Fibroblast of gingiva (primary cell): Measurements from ENCODE around the gene SLC49A3.
"Not testable (repeated sequence)": the region's sequence is repeated elsewhere in the genome, so short reads cannot be mapped to it uniquely, and the experiment has no call there.

Source experiments
- DNase-seq: peaks from one replicate; pipeline ENCODE4 v3.0.0-alpha.2; 2011; ENCODE audit warnings: low read depth

The SLC49A3 gene

DNA sequence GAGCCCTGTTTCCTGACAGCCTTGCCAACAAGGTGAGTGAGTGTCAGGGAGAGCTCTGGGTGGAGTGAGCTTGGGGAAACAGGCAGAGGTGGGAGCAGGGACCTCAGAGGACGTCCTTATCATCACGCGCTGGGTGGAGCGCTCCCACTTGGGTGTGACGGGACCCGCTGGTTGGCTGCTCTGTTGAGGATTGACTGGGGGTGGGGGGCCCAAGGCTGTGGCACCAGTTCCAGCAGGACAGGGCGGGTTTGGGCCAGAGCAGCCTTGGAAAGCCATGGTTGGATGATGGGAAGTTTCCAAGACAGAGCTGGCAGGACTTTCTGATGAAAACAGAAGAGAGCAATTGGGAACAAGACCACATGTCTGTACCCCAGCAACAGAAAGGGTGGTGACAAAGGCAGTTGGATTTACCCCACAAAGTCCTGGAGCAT lies 13.7 kb upstream of the SLC49A3 start:
- no peak for DNase-seq

DNA sequence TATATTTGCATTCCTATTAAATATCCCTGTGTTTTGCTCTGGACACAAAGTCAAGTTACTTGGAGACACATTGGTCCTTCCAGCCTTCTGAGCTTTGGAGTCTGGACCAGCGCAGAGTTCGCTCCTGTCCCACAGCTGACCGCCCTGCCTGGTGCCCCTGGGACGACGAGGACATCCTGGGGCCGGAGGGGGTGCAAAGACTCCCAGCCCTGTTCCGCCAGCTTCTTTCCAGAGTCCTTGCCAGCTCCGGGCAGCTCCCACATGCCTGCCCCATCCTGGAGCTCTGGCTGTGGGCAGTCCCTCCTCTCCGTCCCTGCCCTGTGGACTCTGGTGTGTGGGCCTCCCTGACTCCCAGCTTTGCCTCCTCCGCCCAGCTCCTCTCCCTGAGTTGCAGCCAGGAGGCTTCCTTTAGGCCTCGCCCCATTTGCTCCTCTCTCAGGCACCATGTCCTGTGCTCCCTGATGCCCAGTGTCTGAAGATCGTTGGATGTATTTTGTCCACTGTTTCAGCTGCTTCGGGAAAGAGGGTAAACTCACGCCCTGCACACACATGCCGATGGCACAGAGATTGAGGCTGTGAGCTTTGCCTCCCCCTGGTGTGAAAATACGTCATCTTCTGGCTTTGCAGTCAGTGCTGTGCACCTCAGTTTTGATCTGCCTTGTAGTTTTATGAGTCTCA lies 11.8 kb upstream of the SLC49A3 start:
- no peak for DNase-seq

DNA sequence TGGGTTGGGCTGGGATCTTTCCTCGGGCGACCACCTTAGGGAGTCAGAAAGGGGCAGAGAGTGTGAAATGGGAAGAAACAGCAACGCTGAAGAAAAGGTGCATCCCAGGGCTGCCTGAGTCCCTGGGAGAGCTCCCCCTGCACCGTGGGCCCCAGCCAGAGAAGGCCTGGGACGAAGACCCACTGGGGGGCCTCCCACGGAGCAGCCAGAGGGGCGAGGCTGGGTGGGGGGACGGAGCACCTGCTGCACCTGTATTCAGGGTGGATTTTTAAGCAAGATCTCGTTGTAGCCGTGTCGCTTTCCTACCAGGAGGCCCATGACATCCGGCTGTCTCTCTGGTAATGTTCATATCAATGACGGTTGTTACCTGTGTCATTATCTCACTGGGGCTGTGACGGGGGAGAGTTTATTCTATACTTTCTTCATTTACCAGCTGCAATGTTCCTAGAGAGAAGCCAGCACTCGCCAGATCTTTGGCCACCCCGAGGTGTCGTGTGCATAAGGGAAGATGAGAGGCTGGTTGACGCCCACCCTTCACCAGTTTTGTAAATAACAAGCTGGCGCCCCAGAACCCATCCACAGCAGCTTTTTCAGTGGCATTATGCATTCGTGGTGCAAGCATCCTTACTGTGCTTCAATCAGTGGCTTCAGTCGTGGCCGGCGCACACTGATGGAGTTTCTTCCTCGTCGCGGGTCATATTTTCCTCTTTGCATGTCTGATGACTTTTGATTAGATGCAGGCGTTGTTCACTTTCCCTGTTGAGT lies 11.0 kb upstream of the SLC49A3 start:
- DNase-seq, result no peak

DNA sequence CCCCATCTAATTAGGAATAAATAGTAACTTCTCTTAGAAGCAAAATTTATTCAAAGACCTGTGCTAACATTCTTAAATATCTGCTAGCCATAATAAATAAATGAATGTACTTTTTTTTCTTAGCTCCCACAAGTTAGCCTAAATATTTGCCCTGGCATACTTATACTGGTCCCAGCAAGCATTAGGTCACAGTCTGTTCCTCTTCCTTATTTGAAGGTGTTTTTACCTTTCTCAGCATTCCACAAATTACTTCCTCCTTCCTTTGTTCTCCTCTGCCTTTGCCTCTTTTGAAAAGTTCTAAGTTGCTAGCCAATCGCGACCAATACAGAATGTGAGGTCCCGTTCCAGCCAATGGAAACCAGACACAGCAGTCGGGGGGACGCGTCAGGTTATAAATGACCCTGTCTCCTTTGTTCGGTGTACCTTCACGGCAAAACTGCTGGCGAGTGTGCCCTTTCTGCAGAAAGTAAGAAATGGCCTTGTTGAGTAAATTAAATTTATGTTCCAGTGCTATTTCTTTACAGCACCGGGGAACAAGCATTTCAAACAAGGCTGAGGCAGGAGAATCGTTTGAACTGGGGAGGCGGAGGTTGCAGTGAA lies 5.5 kb upstream of the SLC49A3 start:
- DNase-seq, result not testable (repeated sequence)

DNA sequence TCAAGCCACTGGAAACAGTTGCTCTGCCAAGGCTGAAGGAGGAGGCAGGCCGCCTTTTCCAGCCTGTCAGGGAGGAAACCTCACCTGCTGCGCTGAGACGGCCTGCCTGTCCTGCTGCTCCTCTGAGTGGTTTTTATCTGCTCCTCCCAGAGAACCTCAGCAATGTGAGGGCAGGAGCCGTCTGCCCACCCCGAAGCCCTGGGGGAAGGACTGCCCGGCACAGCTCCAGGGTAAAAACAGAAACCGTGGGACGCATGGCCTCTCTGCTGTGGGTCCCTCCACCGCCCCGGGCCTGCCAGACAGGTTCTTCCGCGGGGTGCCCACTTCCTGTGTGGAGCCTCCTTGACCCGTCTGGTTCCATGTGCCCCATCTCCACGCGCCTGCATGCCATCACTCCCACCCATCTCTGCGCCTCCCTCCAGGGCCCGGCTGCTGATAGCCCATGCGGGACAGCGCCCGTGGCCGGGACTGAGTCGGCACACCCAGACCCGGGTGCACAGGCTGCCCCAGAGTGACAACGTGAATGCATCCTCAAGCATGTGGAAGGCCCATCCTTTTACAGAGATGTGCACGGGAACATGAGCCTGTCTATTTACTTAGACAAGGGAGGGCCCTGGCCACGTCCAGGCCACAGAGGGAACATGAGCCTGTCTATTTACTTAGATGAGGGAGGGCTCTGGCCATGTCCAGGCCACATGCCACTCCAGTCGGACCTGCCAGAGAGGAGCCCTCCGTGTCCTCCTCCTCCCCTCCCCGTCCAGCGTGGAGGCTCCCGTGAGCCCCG lies 4.0 kb upstream of the SLC49A3 start:
- DNase-seq, result no peak

DNA sequence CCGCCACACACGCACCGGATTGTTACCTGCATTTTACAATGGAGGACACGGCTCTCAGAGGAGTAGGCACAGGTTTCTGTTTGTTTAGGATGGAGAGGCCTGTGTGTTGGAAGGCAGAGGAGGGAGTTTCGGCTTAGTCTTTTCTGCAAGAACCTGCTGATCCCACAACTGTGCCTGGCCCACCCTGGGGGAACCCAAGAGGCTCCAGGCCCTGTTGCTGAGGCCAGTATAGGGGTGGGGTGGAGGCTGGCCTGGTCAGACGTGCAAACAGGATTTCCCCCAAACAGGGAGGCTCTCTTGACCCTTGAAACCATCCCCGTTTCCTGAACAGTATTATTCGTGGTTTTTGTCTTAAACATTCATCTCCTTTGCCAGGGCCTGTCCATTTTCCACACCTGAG lies 772 bp upstream of the SLC49A3 start:
- DNase-seq, result no peak

DNA sequence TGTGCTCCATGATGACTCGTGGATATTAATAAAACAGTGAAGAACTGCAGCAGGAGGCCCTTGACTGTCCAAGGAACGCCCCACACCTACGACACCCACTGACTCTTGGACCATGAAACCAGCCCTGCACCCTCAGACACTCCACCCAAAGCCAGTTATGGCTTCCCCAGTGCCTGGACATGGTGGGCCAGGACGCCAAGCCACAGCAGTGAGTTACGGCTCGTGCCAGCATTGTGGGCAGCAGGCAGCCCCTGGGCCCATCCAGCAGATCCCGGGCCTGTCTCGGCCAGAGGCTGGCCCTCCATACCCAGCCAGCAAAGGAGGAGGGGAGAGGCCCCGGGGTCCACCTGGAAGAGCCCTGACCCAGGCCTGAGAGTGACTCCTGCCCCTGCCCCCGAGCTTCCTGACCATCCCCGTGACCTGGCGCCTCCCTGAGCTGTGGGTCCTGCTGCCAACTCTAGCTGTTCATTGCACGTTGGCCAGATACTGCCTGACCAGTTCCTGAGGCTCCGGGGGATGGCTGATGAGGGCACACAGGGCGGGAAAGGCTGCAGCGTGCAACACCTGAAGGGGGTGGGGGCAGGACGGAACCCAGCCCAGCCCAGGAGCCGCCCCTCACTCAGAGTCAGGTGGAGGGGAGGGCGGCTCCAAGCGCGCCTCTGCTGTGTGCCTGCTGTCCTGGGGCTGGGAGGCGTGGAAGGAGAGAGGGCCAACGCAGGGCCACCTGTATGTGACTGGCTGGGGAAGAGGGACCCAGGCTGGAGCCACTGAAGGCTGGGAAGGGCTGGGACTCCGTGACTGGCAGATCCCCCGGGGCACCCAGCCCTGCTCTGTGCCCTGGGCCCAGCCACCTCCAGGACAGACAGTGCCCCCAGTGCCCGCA lies 739 bp downstream of the SLC49A3 start:
- DNase-seq, result no peak

DNA sequence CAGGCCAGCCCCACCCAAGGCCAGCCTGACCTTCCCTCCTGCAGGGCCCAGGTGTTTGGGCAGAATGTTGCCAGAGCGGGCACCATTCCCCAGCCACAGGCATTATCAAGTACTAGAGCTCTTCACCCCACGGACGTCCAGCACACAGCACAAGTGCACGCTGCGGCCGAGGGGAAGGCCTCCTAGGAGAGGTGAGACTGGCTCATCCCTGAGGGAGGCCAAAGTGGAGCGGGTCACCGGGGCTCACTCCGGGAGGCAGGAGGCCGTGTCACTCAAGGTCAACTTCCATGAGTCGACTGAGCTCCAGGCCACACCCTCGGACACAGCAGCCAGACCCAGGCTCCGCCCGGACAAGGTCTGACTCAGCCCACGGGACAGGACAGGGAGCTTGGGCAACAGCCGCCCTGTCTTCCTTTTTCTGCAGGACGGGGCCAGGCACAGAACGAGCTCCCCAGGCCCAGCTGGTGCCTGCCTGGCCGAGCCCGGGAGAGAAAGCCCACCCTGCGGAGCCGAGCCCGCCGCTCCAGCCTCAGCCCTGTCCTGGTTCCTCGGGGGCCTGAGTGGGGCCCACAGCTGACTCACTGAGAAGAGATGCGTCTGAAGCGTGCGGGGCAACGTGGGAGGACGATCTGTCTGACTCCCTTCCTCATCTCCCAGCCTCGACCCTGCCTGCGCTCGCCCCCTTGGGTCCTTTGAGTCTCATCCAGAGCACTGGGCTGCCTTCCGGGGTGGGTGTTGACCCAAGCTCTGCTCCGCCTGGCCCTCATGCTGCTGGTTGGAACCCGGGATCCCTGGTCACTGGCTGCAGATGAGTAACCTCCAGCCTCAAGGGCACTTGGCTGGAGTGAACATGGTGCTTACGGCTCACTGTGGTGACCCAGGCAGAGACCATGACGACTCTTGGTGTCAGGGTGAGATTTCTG lies 1.6 kb downstream of the SLC49A3 start:
- DNase-seq, result peak; percentile 87

DNA sequence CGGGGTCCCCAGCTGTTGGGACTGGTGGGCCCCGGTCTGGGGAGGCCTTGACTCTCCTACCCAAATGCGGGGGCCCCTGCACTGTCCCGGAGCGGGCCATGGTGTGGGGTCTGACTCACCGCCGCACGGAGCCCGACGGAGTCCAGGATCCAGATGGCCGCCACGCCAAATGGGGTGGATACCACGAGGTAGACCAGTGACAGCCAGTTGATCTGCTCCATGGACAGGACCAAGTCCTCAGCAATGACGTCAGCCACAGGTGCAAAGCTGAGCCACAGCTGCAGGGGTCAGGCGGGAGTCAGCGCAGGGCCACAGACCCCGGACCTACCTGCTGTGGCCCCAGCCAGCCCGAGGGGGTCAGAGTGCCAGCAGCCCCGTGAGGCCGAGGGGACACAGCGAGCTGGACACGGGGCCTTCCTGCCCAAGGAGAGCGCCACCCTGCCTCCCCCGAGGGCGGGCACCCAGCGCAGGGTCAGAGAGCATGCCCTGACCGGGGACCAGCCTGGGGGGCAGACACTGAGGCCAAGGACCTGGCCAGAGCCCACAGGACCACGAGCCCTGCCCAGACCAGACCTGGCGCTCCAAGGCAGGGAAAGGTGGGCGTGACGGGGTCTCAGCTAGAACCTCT lies 2.4 kb downstream of the SLC49A3 start:
- no peak for DNase-seq

DNA sequence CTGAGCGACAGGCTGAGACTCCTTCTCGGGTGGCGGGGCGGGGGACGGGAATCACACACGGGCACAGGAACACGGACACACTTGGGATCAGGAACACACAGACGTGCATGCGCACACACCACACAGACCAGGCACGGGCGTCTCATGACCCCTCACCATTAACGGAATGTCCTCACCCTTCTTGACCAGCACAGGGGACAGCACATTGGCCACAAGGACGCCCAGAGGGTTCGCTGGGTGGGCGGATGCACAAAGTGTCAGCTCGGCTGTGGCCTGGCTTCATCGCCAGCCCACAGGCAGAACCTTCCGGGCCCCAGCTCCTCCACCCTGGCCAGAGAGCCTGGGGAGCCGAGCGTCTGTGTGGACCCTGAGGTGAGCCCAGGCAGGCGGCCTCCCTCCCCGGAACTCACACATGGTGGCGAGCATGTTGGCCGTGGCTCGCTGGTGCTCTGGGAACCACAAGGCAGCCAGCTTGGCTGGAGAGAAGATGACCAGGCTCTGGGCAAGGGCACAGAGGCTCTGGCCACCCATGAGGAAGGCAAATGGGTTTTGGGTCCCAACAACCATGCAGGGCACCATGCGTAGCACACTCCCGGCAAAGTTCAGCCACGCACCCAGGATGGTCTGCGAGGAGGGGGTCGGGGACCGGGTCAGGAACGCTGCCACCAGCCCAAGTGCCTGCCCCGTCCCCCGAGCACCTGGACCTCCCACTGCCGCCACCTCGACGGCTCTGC lies 3.1 kb downstream of the SLC49A3 start:
- no peak for DNase-seq

DNA sequence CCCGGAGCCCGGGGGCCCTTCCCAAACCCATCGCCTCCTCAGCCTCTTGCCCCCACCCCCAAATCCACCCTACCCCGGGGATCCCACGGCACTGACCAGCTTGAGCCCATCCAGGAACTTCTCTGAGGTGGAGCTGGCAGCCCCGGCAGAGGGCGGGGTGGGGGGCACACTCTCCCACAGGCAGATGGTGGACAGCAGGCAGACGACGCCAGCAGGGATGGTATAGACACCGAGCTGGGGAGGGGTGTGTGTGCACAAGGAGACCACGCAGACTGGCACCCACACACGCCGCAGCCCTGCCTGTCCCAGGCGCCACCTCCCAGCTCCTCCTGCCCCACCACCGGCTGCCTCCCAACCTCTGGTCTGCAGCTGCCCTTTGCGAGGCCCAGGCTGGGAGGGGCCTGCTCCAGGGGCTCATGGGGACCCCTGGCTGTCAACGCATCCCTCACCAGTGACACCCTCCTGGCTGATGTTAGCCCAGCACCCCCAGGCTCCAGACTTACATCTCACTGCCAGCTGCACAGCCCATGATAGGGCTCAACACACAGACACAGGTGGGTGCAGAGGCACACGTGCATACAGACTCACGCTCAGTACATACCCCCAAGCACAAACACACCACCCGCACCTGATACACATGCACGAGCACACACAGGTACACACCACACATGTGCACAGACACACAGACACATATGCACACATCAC lies 4.2 kb downstream of the SLC49A3 start:
- no peak for DNase-seq

DNA sequence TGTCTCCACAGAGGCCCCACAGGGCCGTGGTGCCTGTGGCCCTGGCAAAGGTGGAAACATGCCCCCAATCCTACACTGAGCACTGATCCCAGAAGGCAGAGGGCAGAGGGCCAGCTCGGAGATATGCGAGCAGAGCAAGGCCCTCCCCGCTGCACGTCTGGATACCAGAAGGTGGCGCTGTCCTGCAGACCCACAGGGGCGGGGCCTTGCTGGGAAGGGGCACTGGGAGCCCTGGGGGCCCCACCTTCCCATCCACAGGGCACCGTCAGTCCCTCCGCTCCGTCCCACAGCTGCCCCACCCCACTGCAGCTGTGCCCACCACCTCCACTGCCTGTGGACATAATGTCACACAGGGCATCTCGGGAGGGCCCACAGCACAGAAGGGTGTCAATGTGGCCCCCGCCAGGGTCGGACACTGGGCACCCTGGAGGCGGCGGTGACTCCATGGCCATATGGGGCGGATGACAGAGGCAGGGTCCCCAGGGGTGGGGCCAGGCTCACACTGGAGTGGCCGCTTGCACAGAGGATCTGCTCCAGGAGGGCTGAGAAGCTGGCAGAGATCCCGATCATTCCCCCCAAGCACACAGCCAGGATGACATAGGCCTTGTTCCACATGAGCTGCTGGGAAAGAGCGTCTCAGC lies 4.8 kb downstream of the SLC49A3 start:
- DNase-seq, result peak; percentile 61

DNA sequence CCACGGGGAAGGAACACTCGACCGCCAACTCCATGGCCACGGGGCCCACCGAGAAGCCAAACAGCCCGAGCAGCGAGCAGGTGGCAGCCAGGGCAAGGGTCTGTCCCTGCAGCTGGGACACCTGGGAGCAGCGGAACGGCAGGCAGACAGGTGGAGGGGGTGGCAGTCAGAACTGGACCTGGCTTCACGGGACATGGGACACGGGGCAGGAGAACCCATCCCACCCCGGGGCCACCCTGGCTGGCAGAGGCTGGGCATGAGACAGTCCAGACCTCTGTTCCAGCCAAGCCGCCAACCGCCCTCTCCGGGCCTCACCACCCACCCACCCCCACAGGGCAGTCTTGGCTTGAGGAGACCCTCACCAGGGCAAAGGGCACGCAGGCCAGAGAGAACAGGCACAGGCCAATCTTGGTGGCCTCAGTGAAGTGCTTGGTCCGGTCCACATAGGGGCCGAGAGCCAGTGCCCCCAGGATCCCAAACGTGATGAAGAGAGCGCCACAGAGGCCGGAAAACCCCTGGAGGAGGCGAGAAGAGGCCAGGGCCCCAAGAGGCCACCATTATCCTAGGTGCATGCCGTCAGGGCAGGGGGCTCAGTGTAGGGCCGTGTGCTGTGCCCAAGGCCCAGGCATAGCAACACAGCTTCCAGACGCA lies 5.6 kb downstream of the SLC49A3 start:
- DNase-seq, result no peak

DNA sequence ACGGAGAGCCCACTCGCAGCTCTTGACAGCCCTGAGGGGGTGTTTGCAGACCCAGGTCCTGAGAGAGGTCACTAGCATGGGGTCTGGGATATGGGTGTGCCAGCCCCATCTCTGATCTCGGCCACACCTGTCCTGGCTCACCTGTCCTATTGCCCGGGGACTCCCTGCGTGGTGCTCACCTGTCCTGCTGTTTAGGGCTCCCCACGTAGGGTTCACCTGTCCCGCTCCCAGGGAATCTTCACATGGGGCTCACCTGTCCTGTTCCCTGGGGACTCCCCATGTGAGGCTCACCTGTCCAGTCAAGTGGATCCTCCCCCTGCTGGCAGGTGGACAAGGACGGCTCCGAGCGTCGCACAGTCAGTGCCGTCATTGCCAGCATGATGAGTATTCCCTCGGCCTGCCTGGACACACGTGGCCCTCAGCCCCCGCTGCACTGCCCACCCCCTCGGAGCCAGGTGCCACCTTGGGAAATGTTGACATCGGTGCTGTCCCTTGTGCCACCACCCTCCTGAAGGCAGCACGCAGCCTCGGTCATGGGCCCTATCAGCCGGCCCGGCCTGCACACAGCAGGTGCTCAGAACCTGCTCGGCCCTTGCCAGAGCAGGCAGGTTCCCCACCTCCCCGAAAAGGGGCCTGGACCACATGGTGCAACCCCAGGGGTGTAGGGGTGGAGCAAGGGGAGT lies 6.3 kb downstream of the SLC49A3 start:
- no peak for DNase-seq

DNA sequence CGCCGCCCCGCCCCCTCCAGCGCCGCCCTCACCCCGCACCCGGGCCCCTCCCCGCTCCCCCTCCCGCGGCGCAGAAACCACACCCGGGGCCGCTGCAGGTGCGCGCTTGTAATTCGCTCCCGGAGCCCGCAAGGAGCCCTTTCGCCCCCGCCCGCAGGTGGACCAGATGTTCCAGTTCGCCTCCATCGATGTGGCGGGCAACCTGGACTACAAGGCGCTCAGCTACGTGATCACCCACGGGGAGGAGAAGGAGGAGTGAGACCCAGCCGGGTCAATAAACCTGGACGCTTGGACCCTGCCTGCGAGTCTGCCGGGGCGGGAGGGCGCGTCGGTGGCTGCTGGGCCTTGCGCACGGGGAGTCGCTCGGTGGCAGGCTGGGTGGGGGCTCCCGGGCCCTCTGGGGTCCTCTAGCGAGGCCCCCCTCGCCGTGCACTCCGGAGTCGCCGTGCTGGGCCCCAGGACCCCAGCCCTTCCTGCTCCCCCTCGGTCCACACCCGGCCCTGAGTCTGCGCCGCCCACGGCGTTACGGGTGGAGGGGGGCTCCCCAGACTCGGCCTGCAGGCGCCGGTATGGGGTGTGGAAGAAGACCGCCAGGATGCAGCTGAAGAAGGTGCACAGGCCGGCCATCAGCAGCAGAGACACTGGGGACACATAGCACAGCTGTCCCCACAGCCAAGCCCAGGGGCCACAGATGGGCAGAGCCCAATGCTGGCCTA lies 7.1 kb downstream of the SLC49A3 start:
- DNase-seq, result no peak

DNA sequence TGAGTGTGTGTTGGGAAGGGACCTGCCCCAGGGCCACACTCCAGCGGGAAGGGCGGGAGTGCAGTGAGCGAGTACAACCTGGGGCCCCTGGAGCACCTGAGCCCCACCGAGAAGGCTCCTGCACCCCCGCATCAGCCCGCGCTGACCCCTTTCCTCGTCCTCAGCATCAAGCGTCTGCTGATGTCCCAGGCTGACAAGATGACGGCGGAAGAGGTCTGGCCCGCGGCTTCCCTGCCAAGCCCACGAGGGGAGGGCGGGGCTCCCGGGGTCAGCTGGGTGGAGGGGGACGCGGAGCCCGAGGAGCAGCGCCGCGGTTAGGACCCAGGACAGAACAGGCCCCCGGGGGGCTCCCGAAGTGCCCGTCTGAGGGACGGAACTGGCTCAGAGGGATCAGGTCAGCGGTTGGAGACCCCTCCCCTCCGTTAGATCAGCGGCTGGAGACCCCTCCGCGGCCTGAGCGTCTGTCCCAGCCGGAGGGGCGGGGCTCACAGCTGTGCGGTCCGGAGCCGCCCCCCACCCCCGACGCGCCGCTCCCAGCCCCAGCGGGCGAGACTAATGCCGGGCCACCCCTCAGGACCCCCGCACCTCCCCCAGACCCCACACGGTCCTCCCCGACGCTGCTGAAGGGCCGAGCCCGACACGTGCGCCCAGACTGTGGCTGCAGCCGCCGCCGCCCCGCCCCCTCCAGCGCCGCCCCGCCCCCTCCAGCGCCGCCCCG lies 7.9 kb downstream of the SLC49A3 start:
- DNase-seq, result no peak
